Measurements from ENCODE around the gene ARFGEF3. TPM values are rescaled to one million over a fixed set of nuclear protein-coding genes. Genes with fewer than 3 reads are reported as not detected.

Gene ARFGEF3
- total and polyA plus RNA-seq, 4 donors: 9.8 to 45.6 (median 19.9) TPM

GRCh38 chr6:138371720-138372119, 210.0 kb downstream of the ARFGEF3 start:
- no peak overlapping the region for H3K27ac ChIP-seq (ENCODE audit: low read depth, low read length)
- no peak for DNase-seq (ENCODE audit: low read depth in 4 of 6, low spot score in 6 of 6)
- H3K9me3 ChIP-seq (ENCODE audit: control insufficient read depth, insufficient read depth, low read length): no peaks in the 10 kb centered on the region
- H3K36me3 ChIP-seq (ENCODE audit: control insufficient read depth, insufficient read depth, low read length): no peaks in the 10 kb centered on the region
- no peaks in the 10 kb centered on the region for H3K4me1 ChIP-seq (ENCODE audit: control insufficient read depth, insufficient read depth, low read length)
- no peaks in the 10 kb centered on the region for H3K27me3 ChIP-seq (ENCODE audit: control insufficient read depth, insufficient read depth, low read length)
- H3K4me3 ChIP-seq (ENCODE audit: low read depth, low read length): no peak overlapping the region
- WGBS (ENCODE audit: insufficient coverage): no CpG with 5 or more reads among the region's 3 CpGs

- Histone ChIP-seq H3K4me1 (ENCODE audit: control insufficient read depth, insufficient read depth, low read length) (no peaks in the 10 kb centered on the region), H3K36me3 (ENCODE audit: control insufficient read depth, insufficient read depth, low read length) (no peaks in the 10 kb centered on the region), H3K27ac (ENCODE audit: low read depth, low read length) (no peak overlapping the region), H3K27me3 (ENCODE audit: control insufficient read depth, insufficient read depth, low read length) (no peaks in the 10 kb centered on the region), H3K9me3 (ENCODE audit: control insufficient read depth, insufficient read depth, low read length) (no peaks in the 10 kb centered on the region), H3K4me3 (ENCODE audit: low read depth, low read length) (no peak overlapping the region)
- no peak for DNase-seq (ENCODE audit: low read depth in 4 of 6, low spot score in 6 of 6)
Observed at GRCh38 chr6:138372711-138373463, 211.1 kb downstream of the ARFGEF3 start.

DNA sequence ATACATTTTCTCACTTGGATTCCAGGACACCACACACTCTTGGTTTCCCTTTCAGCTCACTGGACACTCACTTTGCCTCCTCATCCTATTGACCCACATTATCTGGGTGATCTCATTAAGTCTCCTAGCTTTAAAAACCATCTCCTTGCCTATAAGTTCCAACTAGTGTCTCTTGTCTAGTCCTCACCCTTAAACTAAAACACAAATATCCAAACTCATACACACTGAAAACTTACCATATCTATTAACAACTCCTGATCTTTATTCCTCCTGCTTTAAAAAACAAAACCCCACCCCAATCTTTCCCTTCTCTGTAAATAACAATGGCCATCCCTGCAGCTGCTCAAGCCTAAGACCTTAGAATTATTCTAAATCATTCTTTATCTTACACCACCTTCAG, 212.5 kb downstream of the ARFGEF3 start:
- H3K4me3 ChIP-seq (ENCODE audit: low read depth, low read length): no peak overlapping the region

DNA sequence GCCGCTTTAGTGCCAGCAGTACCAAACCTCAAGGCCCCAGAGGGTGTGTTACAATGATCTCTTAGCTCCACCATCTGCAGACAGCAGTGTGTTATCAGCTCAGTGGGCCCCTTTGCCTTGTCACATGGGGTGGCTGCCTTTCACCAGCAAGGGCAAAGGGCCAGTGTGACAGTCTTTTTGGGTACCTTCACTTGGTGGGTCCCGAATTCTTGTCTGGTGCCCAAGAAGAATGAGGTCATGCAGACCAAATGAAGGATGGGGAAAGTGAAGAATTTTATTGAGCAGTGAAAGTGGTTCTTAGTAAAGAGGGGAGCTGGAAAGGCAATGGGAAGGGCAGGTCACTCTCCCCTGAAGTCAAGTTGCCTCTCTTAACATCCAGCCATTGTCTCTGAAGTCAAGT, 213.1 kb downstream of the ARFGEF3 start:
- H3K36me3 ChIP-seq (ENCODE audit: control insufficient read depth, insufficient read depth, low read length): no peaks in the 10 kb centered on the region
- 89% methylated on average over 2 of the region's 2 CpGs for WGBS (ENCODE audit: insufficient coverage)
- no peaks in the 10 kb centered on the region for H3K27me3 ChIP-seq (ENCODE audit: control insufficient read depth, insufficient read depth, low read length)
- no peak for DNase-seq (ENCODE audit: low read depth in 4 of 6, low spot score in 6 of 6)
- no peak overlapping the region for H3K4me3 ChIP-seq (ENCODE audit: low read depth, low read length)
- H3K27ac ChIP-seq (ENCODE audit: low read depth, low read length): no peak overlapping the region
- H3K4me1 ChIP-seq (ENCODE audit: control insufficient read depth, insufficient read depth, low read length): no peaks in the 10 kb centered on the region
- no peaks in the 10 kb centered on the region for H3K9me3 ChIP-seq (ENCODE audit: control insufficient read depth, insufficient read depth, low read length)

More for the DNA sequence above, 212.5 kb downstream of the ARFGEF3 start:
- Histone ChIP-seq H3K27ac (ENCODE audit: low read depth, low read length) (no peak overlapping the region), H3K9me3 (ENCODE audit: control insufficient read depth, insufficient read depth, low read length) (no peaks in the 10 kb centered on the region), H3K4me1 (ENCODE audit: control insufficient read depth, insufficient read depth, low read length) (no peaks in the 10 kb centered on the region), H3K36me3 (ENCODE audit: control insufficient read depth, insufficient read depth, low read length) (no peaks in the 10 kb centered on the region), H3K27me3 (ENCODE audit: control insufficient read depth, insufficient read depth, low read length) (no peaks in the 10 kb centered on the region)
- DNase-seq (ENCODE audit: low read depth in 4 of 6, low spot score in 6 of 6): no peak

GRCh38 chr6:138377042-138377441, 215.3 kb downstream of the ARFGEF3 start:
- Histone ChIP-seq H3K9me3 (ENCODE audit: control insufficient read depth, insufficient read depth, low read length) (no peaks in the 10 kb centered on the region), H3K4me3 (ENCODE audit: low read depth, low read length) (no peak overlapping the region), H3K27ac (ENCODE audit: low read depth, low read length) (no peak overlapping the region), H3K4me1 (ENCODE audit: control insufficient read depth, insufficient read depth, low read length) (no peaks in the 10 kb centered on the region), H3K27me3 (ENCODE audit: control insufficient read depth, insufficient read depth, low read length) (no peaks in the 10 kb centered on the region), H3K36me3 (ENCODE audit: control insufficient read depth, insufficient read depth, low read length) (no peaks in the 10 kb centered on the region)
- no peak for DNase-seq (ENCODE audit: low read depth in 4 of 6, low spot score in 6 of 6)

- no peaks in the 10 kb centered on the region for H3K36me3 ChIP-seq (ENCODE audit: control insufficient read depth, insufficient read depth, low read length)
- 68% methylated on average over 2 of the region's 6 CpGs for WGBS (ENCODE audit: insufficient coverage)
- H3K4me3 ChIP-seq (ENCODE audit: low read depth, low read length): no peak within 1 kb of the TSS
- no peaks in the 10 kb centered on the region for H3K4me1 ChIP-seq (ENCODE audit: control insufficient read depth, insufficient read depth, low read length)
- no peaks in the 10 kb centered on the region for H3K9me3 ChIP-seq (ENCODE audit: control insufficient read depth, insufficient read depth, low read length)
- H3K27ac ChIP-seq (ENCODE audit: low read depth, low read length): no peak within 1 kb of the TSS
- peak in 2 of 6 donors; percentile 17 to 24 for DNase-seq (ENCODE audit: low read depth in 4 of 6, low spot score in 6 of 6)
- no peaks in the 10 kb centered on the region for H3K27me3 ChIP-seq (ENCODE audit: control insufficient read depth, insufficient read depth, low read length)
Observed at GRCh38 chr6:138377844-138378243, 216.1 kb downstream of the ARFGEF3 start, which contains the start of gene SMIM28. TSS of gene SMIM28 (plus strand) at chr6:138377905. CDS start at chr6:138378073, 168 bp downstream.

DNA sequence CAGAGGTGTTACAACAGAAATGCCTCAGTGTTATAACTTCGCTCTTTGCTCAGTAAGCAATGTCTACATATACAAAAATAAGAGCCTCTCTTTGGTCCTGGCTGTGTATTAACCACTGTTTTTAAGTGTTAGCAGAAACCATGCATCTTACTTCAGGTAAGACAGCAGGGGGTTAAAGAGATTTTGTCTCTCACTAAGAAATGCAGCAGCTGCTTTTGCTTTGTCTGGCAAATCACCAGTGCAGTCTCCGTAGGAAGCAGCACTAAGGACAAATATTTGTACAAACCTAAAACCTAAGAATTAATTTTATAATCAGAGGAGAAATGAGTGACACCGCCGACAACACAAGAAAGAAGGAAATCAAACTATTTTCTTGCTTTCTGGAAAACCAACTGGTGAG, 216.7 kb downstream of the ARFGEF3 start:
- no peak overlapping the region for H3K27ac ChIP-seq (ENCODE audit: low read depth, low read length)
- no peaks in the 10 kb centered on the region for H3K9me3 ChIP-seq (ENCODE audit: control insufficient read depth, insufficient read depth, low read length)
- no CpG with 5 or more reads among the region's 4 CpGs for WGBS (ENCODE audit: insufficient coverage)
- H3K27me3 ChIP-seq (ENCODE audit: control insufficient read depth, insufficient read depth, low read length): no peaks in the 10 kb centered on the region
- peak in 2 of 6 donors; percentile 13 to 15 for DNase-seq (ENCODE audit: low read depth in 4 of 6, low spot score in 6 of 6)
- no peaks in the 10 kb centered on the region for H3K4me1 ChIP-seq (ENCODE audit: control insufficient read depth, insufficient read depth, low read length)
- no peak overlapping the region for H3K4me3 ChIP-seq (ENCODE audit: low read depth, low read length)
- H3K36me3 ChIP-seq (ENCODE audit: control insufficient read depth, insufficient read depth, low read length): no peaks in the 10 kb centered on the region

- H3K27me3 ChIP-seq (ENCODE audit: control insufficient read depth, insufficient read depth, low read length): no peaks in the 10 kb centered on the region
- 83% methylated on average over 8 of the region's 8 CpGs for WGBS (ENCODE audit: insufficient coverage)
- H3K9me3 ChIP-seq (ENCODE audit: control insufficient read depth, insufficient read depth, low read length): no peaks in the 10 kb centered on the region
- no peak overlapping the region for H3K27ac ChIP-seq (ENCODE audit: low read depth, low read length)
- H3K36me3 ChIP-seq (ENCODE audit: control insufficient read depth, insufficient read depth, low read length): no peaks in the 10 kb centered on the region
- H3K4me3 ChIP-seq (ENCODE audit: low read depth, low read length): no peak overlapping the region
- no peaks in the 10 kb centered on the region for H3K4me1 ChIP-seq (ENCODE audit: control insufficient read depth, insufficient read depth, low read length)
- DNase-seq (ENCODE audit: low read depth in 4 of 6, low spot score in 6 of 6): no peak
Observed at GRCh38 chr6:138382498-138383265, 220.9 kb downstream of the ARFGEF3 start.

- Histone ChIP-seq H3K9me3 (ENCODE audit: control insufficient read depth, insufficient read depth, low read length) (no peaks in the 10 kb centered on the region), H3K36me3 (ENCODE audit: control insufficient read depth, insufficient read depth, low read length) (no peaks in the 10 kb centered on the region), H3K27me3 (ENCODE audit: control insufficient read depth, insufficient read depth, low read length) (no peaks in the 10 kb centered on the region), H3K4me1 (ENCODE audit: control insufficient read depth, insufficient read depth, low read length) (no peaks in the 10 kb centered on the region), H3K27ac (ENCODE audit: low read depth, low read length) (no peak overlapping the region), H3K4me3 (ENCODE audit: low read depth, low read length) (no peak overlapping the region)
- DNase-seq (ENCODE audit: low read depth in 4 of 6, low spot score in 6 of 6): no peak
- WGBS (ENCODE audit: insufficient coverage): 100% methylated on average over 1 of the region's 3 CpGs
Observed at GRCh38 chr6:138383776-138384175, 222.0 kb downstream of the ARFGEF3 start.

DNA sequence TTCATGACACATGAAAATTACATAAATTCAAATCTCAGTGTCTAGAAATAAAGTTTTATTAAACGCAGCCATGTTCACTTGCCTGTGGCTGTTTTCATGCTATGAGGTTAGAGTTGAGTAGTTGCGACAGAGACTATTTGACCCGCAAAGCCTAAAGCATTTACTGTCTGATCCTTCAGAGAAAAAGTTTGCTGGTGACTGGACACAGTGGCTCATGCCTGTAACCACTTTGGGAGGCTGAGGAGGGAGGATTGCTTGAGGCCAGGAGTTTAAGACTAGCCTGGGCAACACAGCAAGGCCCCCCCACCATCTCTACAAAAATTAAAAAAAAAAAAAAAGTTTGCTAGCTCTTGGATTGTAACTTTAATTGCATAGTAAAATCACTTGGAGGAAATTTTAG, 225.2 kb downstream of the ARFGEF3 start:
- no peak overlapping the region for H3K27ac ChIP-seq (ENCODE audit: low read depth, low read length)
- no peaks in the 10 kb centered on the region for H3K27me3 ChIP-seq (ENCODE audit: control insufficient read depth, insufficient read depth, low read length)
- no peak for DNase-seq (ENCODE audit: low read depth in 4 of 6, low spot score in 6 of 6)
- 94% methylated on average over 3 of the region's 3 CpGs for WGBS (ENCODE audit: insufficient coverage)
- no peaks in the 10 kb centered on the region for H3K4me1 ChIP-seq (ENCODE audit: control insufficient read depth, insufficient read depth, low read length)
- H3K36me3 ChIP-seq (ENCODE audit: control insufficient read depth, insufficient read depth, low read length): no peaks in the 10 kb centered on the region
- no peaks in the 10 kb centered on the region for H3K9me3 ChIP-seq (ENCODE audit: control insufficient read depth, insufficient read depth, low read length)
- H3K4me3 ChIP-seq (ENCODE audit: low read depth, low read length): no peak overlapping the region

Measured in spinal cord (tissue), 10 donors.